Measurements from ENCODE around the gene BLOC1S1. TPM values are rescaled to one million over a fixed set of nuclear protein-coding genes. Genes with fewer than 3 reads are reported as not detected.

Gene BLOC1S1
- total and polyA plus RNA-seq, 9 of the 15 experiments (the other 6 are each of a cell fraction or from before 2014, with no cell fraction given) = 75.2 to 161 (median 98.8) TPM

GRCh38 chr12:55682087-55682796 is 33.6 kb upstream of the BLOC1S1 start:
- 0% methylated on average over 5 of the region's 13 CpGs for WGBS (ENCODE audit: insufficient coverage, low coverage, missing lambda C conversion rate)
- no TSS peak for BruUV-seq (replicated peaks)
- DNase-seq (ENCODE audit: extremely low read depth in 1 of 4, low spot score in 3 of 4) (no peak), ATAC-seq (no peak; the same call in 2 of the 3 replicates), FAIRE-seq (no peak)
- Histone ChIP-seq H3K4me1 (replicated peaks in 1 of 2; ENCODE audit: control insufficient read depth in 2 of 2, insufficient read depth in 2 of 2, low read length in 2 of 2) (peaks cover 0 to 11% of the 10 kb centered on the region in 2 experiments; a peak in 2 of 5 replicates), H4K20me1 (replicated peaks; ENCODE audit: control insufficient read depth, insufficient read depth, low read length) (no peaks in the 10 kb centered on the region), H3K9ac (ENCODE audit: insufficient read depth in 1 of 2, low read depth in 2 of 2, low read length in 2 of 2) (peak overlapping the region in 1 of 2 experiments; percentile 84; a peak in 1 of 4 replicates), H3K27ac (ENCODE audit: extremely low read depth, low read depth, low read length) (no peak overlapping the region), H3K4me3 (peak overlapping the region; percentile 29; the same call in 1 of the 2 replicates), H3K36me3 (ENCODE audit: control insufficient read depth, insufficient read depth, low read length) (no peaks in the 10 kb centered on the region), H2AFZ (ENCODE audit: low read depth, low read length) (peak overlapping the region; percentile 84), H3K9me1 (ENCODE audit: control insufficient read depth, insufficient read depth, low read length) (no peaks in the 10 kb centered on the region), H3K79me2 (ENCODE audit: control insufficient read depth, insufficient read depth, low read length) (no peaks in the 10 kb centered on the region), H3K4me2 (ENCODE audit: insufficient read depth, low read length) (peak overlapping the region; percentile 66; the same call in 1 of the 2 replicates), H3K27me3 (ENCODE audit: control insufficient read depth in 2 of 2, insufficient read depth in 2 of 2, low read length in 2 of 2) (peaks cover 32 to 56% of the 10 kb centered on the region in 2 experiments), H3K9me3 (replicated peaks; ENCODE audit: control insufficient read depth, insufficient read depth, low read depth, low read length) (no peaks in the 10 kb centered on the region)
- intact Hi-C loops (cut with micrococcal nuclease) (no loop called here), in situ Hi-C loops (cut with MboI) (no loop called here)
- ChIA-PET CTCF (ENCODE audit: low intra/inter-chr PET ratio) (interaction anchor here (0.6 kb wide), 1 partner anchor 240 kb away, joined by 3 read pairs; no protein-coding TSS in a partner anchor), POLR2A (interaction anchor here (1.0 to 1.4 kb wide), 3 partner anchors 8 to 16 kb away, joined by 3 to 4 read pairs (median 3); no protein-coding TSS in a partner anchor)
- no peak for TF ChIP-seq CAMTA2 (CRISPR knock-in tag; conservative IDR thresholded peaks at IDR 0.05)
- no peak for TF ChIP-seq LARP7 (IDR thresholded peaks at IDR 0.05)
- TF ChIP-seq, protein P1, sequence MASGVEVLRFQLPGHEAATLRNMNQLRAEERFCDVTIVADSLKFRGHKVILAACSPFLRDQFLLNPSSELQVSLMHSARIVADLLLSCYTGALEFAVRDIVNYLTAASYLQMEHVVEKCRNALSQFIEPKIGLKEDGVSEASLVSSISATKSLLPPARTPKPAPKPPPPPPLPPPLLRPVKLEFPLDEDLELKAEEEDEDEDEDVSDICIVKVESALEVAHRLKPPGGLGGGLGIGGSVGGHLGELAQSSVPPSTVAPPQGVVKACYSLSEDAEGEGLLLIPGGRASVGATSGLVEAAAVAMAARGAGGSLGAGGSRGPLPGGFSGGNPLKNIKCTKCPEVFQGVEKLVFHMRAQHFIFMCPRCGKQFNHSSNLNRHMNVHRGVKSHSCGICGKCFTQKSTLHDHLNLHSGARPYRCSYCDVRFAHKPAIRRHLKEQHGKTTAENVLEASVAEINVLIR (CRISPR knock-in tag; IDR thresholded peaks at IDR 0.05) = no peak
- no peak for TF ChIP-seq ESRRA (IDR thresholded peaks at IDR 0.05; ENCODE audit: borderline replicate concordance, low read depth)
- TF ChIP-seq, protein P2, sequence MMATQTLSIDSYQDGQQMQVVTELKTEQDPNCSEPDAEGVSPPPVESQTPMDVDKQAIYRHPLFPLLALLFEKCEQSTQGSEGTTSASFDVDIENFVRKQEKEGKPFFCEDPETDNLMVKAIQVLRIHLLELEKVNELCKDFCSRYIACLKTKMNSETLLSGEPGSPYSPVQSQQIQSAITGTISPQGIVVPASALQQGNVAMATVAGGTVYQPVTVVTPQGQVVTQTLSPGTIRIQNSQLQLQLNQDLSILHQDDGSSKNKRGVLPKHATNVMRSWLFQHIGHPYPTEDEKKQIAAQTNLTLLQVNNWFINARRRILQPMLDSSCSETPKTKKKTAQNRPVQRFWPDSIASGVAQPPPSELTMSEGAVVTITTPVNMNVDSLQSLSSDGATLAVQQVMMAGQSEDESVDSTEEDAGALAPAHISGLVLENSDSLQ (IDR thresholded peaks at IDR 0.05) = no peak
- TF ChIP-seq ZNF282 (CRISPR knock-in tag; IDR thresholded peaks at IDR 0.05) = no peak
- no peak for TF ChIP-seq ZNF444 (CRISPR knock-in tag; IDR thresholded peaks at IDR 0.05)
- no peak for TF ChIP-seq ESRRB (CRISPR knock-in tag; IDR thresholded peaks at IDR 0.05; ENCODE audit: borderline replicate concordance)
- no peak for TF ChIP-seq POLR2A (conservative IDR thresholded peaks at IDR 0.05)
- no peak for TF ChIP-seq SMARCB1 (IDR thresholded peaks at IDR 0.05; ENCODE audit: insufficient read length, low read depth)
- no peak for TF ChIP-seq NR4A1 (CRISPR knock-in tag; IDR thresholded peaks at IDR 0.05)
- no peak for TF ChIP-seq NR4A1 (tag; IDR thresholded peaks at IDR 0.05)
- no peak for TF ChIP-seq L3MBTL2 (IDR thresholded peaks at IDR 0.05)
